ENCODE measurements around the gene E2F2.

Gene E2F2

DNA sequence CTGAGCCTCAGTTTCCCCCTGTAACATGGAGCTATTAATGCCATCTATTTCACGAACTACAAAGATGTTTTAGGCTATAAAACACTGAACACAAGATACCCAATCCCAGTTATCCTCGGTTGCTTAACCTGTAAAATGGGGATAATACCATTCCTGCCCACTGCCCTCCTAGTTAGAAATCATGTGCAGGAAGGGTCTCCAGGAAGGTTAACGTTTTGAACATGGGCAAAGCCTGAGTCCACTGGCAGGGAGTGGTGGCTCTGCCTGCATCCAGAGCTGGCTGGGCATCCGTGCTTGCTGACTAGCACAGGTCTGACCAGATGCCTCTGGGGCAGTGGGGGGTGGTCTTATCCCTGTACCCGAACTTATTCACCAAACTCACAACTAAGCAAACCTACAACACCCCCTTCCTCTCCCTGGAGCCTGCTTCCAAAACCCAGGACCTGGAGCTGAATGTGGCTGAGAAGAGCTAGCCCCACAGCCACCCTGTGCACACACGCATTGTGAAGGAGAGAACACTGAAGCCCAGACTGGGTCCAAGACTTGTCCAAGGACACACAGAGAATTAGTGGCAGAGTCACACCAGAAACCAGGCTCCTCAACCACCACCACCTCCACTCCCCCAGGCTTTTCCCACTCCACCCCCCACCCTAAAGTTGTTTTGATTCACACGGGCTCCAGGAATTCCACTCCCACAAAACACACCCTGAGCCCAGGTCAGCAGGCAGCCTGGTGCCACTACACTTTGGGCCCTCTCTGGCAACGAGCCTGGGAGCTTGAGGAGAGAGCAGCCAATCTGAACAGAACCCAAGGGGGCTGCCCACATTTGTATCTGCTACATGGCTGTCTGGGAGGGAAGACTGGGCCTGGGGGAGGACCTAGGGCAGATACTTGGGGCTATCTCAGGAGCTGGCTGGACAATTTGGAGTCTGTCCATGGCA is 1.6 kb downstream of the E2F2 start:
- H3K27ac ChIP-seq = peak overlapping the region; percentile 96
- peaks cover 4% of the 10 kb centered on the region for H3K36me3 ChIP-seq
- no peak for DNase-seq
- H3K27me3 ChIP-seq (ENCODE audit: insufficient read depth, low read depth, severe bottlenecking) = no peaks in the 10 kb centered on the region
- H3K9me3 ChIP-seq (ENCODE audit: severe bottlenecking) = no peaks in the 10 kb centered on the region
- TF ChIP-seq, protein P1, sequence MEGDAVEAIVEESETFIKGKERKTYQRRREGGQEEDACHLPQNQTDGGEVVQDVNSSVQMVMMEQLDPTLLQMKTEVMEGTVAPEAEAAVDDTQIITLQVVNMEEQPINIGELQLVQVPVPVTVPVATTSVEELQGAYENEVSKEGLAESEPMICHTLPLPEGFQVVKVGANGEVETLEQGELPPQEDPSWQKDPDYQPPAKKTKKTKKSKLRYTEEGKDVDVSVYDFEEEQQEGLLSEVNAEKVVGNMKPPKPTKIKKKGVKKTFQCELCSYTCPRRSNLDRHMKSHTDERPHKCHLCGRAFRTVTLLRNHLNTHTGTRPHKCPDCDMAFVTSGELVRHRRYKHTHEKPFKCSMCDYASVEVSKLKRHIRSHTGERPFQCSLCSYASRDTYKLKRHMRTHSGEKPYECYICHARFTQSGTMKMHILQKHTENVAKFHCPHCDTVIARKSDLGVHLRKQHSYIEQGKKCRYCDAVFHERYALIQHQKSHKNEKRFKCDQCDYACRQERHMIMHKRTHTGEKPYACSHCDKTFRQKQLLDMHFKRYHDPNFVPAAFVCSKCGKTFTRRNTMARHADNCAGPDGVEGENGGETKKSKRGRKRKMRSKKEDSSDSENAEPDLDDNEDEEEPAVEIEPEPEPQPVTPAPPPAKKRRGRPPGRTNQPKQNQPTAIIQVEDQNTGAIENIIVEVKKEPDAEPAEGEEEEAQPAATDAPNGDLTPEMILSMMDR (IDR thresholded peaks at IDR 0.05; ENCODE audit: low read depth, low read length) = no peak
- peak overlapping the region; percentile 83 for H3K4me3 ChIP-seq (ENCODE audit: low read depth, low read length)

DNA sequence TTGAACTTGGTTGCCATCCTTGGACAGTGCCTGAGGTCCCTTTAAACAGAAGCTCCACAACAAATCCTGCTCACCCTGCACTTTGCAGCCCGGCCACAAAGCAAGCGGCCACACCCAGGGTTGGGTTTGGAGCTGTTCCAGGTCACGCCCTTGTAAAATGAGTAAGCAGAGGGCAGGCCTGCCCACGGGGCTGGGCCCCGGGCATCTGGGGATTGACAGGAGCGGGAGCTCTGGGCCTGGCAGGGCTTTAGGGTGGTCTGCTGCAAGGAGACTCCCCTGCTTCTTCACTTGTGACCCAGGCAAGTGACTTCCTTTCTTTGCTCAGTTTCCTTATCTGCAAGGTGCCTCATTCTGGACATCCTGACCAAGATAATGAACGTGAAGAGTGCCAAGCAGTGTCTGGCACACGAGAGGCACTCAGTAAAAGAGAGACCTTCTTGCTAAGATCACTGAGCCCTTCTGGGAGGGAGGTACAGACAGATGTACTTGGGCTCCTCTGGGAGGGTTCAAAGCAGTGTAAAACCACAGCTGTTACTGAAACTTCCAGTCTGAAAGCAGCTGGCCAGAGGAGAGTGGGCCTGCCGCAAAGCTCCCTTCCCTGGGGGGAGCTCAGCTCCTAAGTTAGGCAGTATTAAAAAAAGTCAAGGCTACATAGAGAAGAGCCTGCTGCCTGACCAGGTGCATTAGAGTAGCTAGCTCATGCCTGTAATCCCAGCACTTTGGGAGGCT is 2.6 kb downstream of the E2F2 start:
- Histone ChIP-seq H3K9me3 (ENCODE audit: severe bottlenecking) (no peaks in the 10 kb centered on the region), H3K27me3 (ENCODE audit: insufficient read depth, low read depth, severe bottlenecking) (no peaks in the 10 kb centered on the region), H3K36me3 (peaks cover 14% of the 10 kb centered on the region), H3K27ac (no peak overlapping the region), H3K4me3 (ENCODE audit: low read depth, low read length) (no peak overlapping the region)
- no peak for DNase-seq
- TF ChIP-seq, protein P1 (IDR thresholded peaks at IDR 0.05; ENCODE audit: low read depth, low read length) = no peak

DNA sequence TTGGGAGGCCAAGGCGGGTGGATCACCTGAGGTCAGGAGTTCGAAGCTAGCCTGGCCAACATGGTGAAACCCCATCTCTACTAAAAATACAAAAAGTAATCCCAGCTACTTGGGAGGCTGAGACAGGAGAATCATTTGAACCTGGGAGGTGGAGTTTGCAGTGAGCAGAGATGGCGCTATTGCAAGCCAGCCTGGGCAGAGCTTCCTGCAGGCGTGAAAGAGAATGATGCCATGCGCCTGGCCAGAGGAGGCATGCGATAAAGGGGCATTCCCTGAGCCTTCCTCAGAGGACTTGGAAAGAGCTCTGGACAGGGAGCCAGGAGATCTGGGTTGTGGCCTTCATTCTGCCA is 3.2 kb downstream of the E2F2 start:
- Histone ChIP-seq H3K4me3 (ENCODE audit: low read depth, low read length) (no peak overlapping the region), H3K9me3 (ENCODE audit: severe bottlenecking) (no peaks in the 10 kb centered on the region), H3K36me3 (peaks cover 20% of the 10 kb centered on the region), H3K27me3 (ENCODE audit: insufficient read depth, low read depth, severe bottlenecking) (no peaks in the 10 kb centered on the region), H3K27ac (no peak overlapping the region)
- TF ChIP-seq, protein P1 (IDR thresholded peaks at IDR 0.05; ENCODE audit: low read depth, low read length) = no peak
- DNase-seq = no peak

DNA sequence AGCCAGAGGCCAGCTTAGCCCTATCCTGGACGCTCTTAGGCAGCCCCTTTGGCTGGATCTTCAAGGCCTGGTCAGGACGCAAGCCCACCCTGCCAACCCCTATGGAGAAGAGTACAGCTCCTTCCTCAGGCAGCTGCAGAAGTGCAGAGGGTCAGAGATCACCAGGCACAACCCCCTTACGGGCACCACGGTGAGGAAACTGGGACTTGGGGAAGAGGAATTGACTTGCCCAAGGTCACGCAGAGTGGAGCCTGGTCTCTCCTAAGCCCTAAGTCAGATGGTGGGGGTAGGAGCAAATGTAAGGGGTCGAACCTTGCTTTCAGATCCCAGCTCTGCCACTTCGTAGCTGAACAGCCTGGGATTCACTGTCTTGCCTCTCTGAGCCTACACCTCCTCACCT is 3.7 kb downstream of the E2F2 start:
- Histone ChIP-seq H3K36me3 (peaks cover 25% of the 10 kb centered on the region), H3K27ac (no peak overlapping the region), H3K4me3 (ENCODE audit: low read depth, low read length) (no peak overlapping the region), H3K9me3 (ENCODE audit: severe bottlenecking) (no peaks in the 10 kb centered on the region), H3K27me3 (ENCODE audit: insufficient read depth, low read depth, severe bottlenecking) (no peaks in the 10 kb centered on the region)
- no peak for DNase-seq
- TF ChIP-seq, protein P1 (IDR thresholded peaks at IDR 0.05; ENCODE audit: low read depth, low read length) = no peak

DNA sequence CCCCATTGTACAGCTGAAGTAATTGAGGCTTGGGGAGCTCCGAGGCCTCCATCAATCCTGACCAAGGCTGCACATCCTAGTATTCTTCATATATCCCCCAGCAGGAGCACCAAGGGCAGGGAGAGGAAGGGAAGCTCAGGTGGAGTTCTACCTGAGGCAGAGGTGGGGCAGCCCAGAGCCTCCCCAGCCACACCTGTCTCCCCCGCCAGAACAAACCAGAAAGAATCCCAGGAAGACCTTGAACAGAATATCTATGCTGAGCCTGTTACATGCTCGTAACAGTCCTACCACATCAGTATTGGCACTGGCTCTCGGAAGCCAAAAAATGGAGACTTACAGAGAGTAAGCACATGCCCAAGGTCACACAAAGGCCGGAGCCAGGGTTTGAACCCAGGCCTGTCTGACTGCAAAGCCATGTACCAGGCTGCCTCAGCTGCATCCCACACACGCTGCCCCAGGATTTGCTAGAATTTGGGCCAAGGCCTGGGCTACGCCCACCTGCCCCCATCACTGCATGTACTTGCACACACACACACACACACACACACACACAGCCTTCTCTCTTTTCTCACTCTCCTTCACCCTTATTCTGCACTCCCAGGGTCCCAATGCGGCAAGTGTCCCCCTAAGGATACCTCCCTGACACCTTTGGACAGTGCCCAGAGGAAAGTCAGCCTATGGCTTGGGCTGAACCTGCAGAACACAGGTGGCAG is 4.5 kb downstream of the E2F2 start:
- Histone ChIP-seq H3K4me3 (ENCODE audit: low read depth, low read length) (no peak overlapping the region), H3K27me3 (ENCODE audit: insufficient read depth, low read depth, severe bottlenecking) (no peaks in the 10 kb centered on the region), H3K27ac (no peak overlapping the region), H3K9me3 (ENCODE audit: severe bottlenecking) (no peaks in the 10 kb centered on the region), H3K36me3 (peaks cover 33% of the 10 kb centered on the region)
- TF ChIP-seq, protein P1 (IDR thresholded peaks at IDR 0.05; ENCODE audit: low read depth, low read length) = no peak
- DNase-seq = no peak
